ENCODE data around the gene STRIT1. TPM values are rescaled to one million over a fixed set of nuclear protein-coding genes. Genes with fewer than 3 reads are reported as not detected.

The STRIT1 gene
- total and polyA plus RNA-seq, 10 of the 15 experiments (the other 5 are each of a cell fraction or from before 2014, with no cell fraction given): not detected

DNA sequence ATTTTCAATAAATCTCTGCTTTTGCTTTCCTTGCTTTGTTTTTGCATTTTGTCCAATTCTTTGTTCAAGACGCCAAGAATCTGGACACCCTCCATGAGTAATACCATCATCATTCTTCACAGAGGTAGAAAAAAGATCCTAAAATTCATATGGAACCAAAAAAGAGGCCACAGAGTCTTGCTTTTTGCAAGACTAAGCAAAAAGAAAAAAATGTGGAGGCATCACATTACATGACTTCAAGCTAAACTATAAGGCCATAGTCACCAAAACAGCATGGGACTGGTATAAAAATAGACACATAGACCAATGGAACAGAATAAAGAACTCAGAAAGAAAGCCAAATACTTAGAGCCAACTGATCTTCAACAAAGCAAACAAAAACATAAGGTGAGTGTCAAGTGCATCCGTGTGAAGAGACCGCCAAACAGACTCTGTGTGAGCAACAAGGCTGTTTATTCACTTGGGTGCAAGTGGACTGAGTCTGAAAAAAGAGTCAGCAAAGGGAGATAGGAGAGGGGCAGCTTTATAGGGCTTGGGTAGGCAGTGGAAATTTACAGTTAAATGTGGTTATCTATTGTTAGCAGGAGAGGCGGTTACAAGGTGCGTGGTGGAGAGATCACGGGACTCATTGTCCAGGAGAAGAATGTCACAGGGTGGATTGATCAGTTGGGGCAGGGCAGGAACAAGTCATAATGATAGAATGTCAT is 10.9 kb downstream of the STRIT1 start:
- intact Hi-C loops (cut with micrococcal nuclease; ENCODE audit: unreplicated experiment): no loop called here
- no peak for FAIRE-seq
- Histone ChIP-seq H3K4me1 (ENCODE audit: control insufficient read depth, insufficient read depth, low read length) (no peaks in the 10 kb centered on the region), H3K79me2 (ENCODE audit: control insufficient read depth, insufficient read depth, low read length) (no peaks in the 10 kb centered on the region), H3K4me3 (no peak overlapping the region), H3K9ac (ENCODE audit: control insufficient read depth, insufficient read depth, low read length) (no peak overlapping the region), H2AFZ (ENCODE audit: control insufficient read depth, low read depth, low read length) (no peak overlapping the region), H3K27me3 (replicated peaks in 1 of 2; ENCODE audit: control insufficient read depth in 2 of 2, insufficient read depth in 2 of 2, low read length in 1 of 2) (no peaks in the 10 kb centered on the region), H3K9me3 (replicated peaks; ENCODE audit: control insufficient read depth, insufficient read depth, low read length) (no peaks in the 10 kb centered on the region), H4K20me1 (ENCODE audit: control insufficient read depth, insufficient read depth) (no peaks in the 10 kb centered on the region), H3K27ac (ENCODE audit: control insufficient read depth, insufficient read depth) (no peak overlapping the region), H3K36me3 (ENCODE audit: control insufficient read depth in 2 of 2, insufficient read depth in 2 of 2, low read length in 1 of 2) (no peaks in the 10 kb centered on the region), H3K4me2 (ENCODE audit: control insufficient read depth, insufficient read depth) (no peak overlapping the region)
- ChIA-PET RAD21 (ENCODE audit: unreplicated experiment) (no interaction called here), POLR2A (no interaction called here), SMC1A (ENCODE audit: uncharacterized antibody, unreplicated experiment) (no interaction called here), CTCF (no interaction called here)
- 32% methylated on average over 6 of the region's 6 CpGs for WGBS (ENCODE audit: insufficient coverage, insufficient replicate concordance, low lambda C conversion rate, missing lambda C conversion rate)
- BruUV-seq (replicated peaks): no TSS peak
- no peak for DNase-seq (ENCODE audit: low read depth, low spot score)
- in situ Hi-C loops (cut with MboI): no loop called here
- no peak for ATAC-seq
- no peak for TF ChIP-seq HSF1 (IDR thresholded peaks at IDR 0.05; ENCODE audit: low read depth, low read length)
- no peak for TF ChIP-seq ZBTB40 (IDR thresholded peaks at IDR 0.05; ENCODE audit: borderline replicate concordance)
- no peak for TF ChIP-seq IRF3 (IDR thresholded peaks at IDR 0.05)
- TF ChIP-seq SREBF1 (IDR thresholded peaks at IDR 0.05; ENCODE audit: low read length): no peak
- TF ChIP-seq, protein P1, sequence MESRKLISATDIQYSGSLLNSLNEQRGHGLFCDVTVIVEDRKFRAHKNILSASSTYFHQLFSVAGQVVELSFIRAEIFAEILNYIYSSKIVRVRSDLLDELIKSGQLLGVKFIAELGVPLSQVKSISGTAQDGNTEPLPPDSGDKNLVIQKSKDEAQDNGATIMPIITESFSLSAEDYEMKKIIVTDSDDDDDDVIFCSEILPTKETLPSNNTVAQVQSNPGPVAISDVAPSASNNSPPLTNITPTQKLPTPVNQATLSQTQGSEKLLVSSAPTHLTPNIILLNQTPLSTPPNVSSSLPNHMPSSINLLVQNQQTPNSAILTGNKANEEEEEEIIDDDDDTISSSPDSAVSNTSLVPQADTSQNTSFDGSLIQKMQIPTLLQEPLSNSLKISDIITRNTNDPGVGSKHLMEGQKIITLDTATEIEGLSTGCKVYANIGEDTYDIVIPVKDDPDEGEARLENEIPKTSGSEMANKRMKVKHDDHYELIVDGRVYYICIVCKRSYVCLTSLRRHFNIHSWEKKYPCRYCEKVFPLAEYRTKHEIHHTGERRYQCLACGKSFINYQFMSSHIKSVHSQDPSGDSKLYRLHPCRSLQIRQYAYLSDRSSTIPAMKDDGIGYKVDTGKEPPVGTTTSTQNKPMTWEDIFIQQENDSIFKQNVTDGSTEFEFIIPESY (IDR thresholded peaks at IDR 0.05): no peak
- no peak for TF ChIP-seq YBX1 (IDR thresholded peaks at IDR 0.05)
- TF ChIP-seq RAD21 (IDR thresholded peaks at IDR 0.05; ENCODE audit: insufficient read depth, low read depth, low read length): no peak
- TF ChIP-seq, protein P2, sequence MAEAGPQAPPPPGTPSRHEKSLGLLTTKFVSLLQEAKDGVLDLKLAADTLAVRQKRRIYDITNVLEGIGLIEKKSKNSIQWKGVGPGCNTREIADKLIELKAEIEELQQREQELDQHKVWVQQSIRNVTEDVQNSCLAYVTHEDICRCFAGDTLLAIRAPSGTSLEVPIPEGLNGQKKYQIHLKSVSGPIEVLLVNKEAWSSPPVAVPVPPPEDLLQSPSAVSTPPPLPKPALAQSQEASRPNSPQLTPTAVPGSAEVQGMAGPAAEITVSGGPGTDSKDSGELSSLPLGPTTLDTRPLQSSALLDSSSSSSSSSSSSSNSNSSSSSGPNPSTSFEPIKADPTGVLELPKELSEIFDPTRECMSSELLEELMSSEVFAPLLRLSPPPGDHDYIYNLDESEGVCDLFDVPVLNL (IDR thresholded peaks at IDR 0.05; ENCODE audit: low read depth, low read length): no peak
- no peak for TF ChIP-seq GABPA (IDR thresholded peaks at IDR 0.05; ENCODE audit: low read depth)
- TF ChIP-seq EGR1 (IDR thresholded peaks at IDR 0.05; ENCODE audit: borderline replicate concordance in 1 of 2, low read depth in 2 of 2, low read length in 2 of 2): no peak
- no peak for TF ChIP-seq RB1 (IDR thresholded peaks at IDR 0.05; ENCODE audit: borderline replicate concordance)
- no peak for TF ChIP-seq YY1 (IDR thresholded peaks at IDR 0.05; ENCODE audit: low read depth, low read length)
- no peak for TF ChIP-seq MYB (IDR thresholded peaks at IDR 0.05; ENCODE audit: borderline replicate concordance, low read depth, low read length)
- TF ChIP-seq BMI1 (IDR thresholded peaks at IDR 0.05; ENCODE audit: borderline replicate concordance): no peak
